WTC11 (cell line): ENCODE measurements around the gene BMPER. TPM values are rescaled to one million over a fixed set of nuclear protein-coding genes. Genes with fewer than 3 reads are reported as not detected.

Experiments used
- ATAC-seq: fragments of 200-7000 bp; cut with Tn5 transposase; 2 replicates; pipeline ENCODE4 v1.10.0; 2021; ENCODE audit warnings: mild to moderate bottlenecking, moderate library complexity
- CTCF ChIA-PET: fragments of 300-600 bp; sonication (Branson Sonifier 250); formaldehyde crosslinking; loops from one replicate; lab custom pipeline; 2021; ENCODE audit warnings: antibody characterized with exemption; lab: Charles Lee
- POLR2A ChIA-PET: fragments of 350-600 bp; sonication (Branson Sonifier 250); formaldehyde crosslinking; loops from one replicate; lab custom pipeline; 2021; ENCODE audit warnings: antibody characterized with exemption; lab: Charles Lee
- DNase-seq: peaks from one replicate; pipeline ENCODE4 v3.0.0; 2021; ENCODE audit warnings: low spot score
- H3K27ac Mint-ChIP-seq: 2 replicates; pipeline ENCODE4 v1.8.0; 2021; ENCODE audit warnings: mixed read lengths
- H3K27me3 Mint-ChIP-seq: 2 replicates; pipeline ENCODE4 v1.8.0; 2021; ENCODE audit warnings: low read depth, mild to moderate bottlenecking, moderate library complexity, mixed read lengths
- H3K36me3 Mint-ChIP-seq: 2 replicates; pipeline ENCODE4 v1.8.0; 2021; ENCODE audit warnings: mixed read lengths
- H3K4me1 Mint-ChIP-seq: 2 replicates; pipeline ENCODE4 v1.8.0; 2022; ENCODE audit warnings: mixed read lengths
- H3K4me3 Mint-ChIP-seq: 2 replicates; pipeline ENCODE4 v1.8.0; 2021; ENCODE audit warnings: mild to moderate bottlenecking, moderate library complexity, mixed read lengths
- H3K9me3 Mint-ChIP-seq: 2 replicates; pipeline ENCODE4 v1.8.0; 2021; ENCODE audit warnings: mixed read lengths
- CBFB ChIP-seq: sonication (generic); formaldehyde crosslinking; IDR thresholded peaks from 2 replicates; pipeline ENCODE4 v1.8.1; 2022; ENCODE audit warnings: mild to moderate bottlenecking, low read depth, missing genetic modification reagents
- FOXJ3 ChIP-seq: sonication (generic); formaldehyde crosslinking; IDR thresholded peaks from 2 replicates; pipeline ENCODE4 v1.9.0; 2021; ENCODE audit warnings: missing genetic modification reagents, mild to moderate bottlenecking, borderline replicate concordance
- HMGA2 ChIP-seq: fragments of 250-450 bp; sonication (Bioruptor Pico); IDR thresholded peaks from 2 replicates; pipeline ENCODE4 v1.4.0; 2021; ENCODE audit warnings: mild to moderate bottlenecking, moderate library complexity
- PRRX2 ChIP-seq: fragments of 250-450 bp; sonication (Bioruptor Pico); IDR thresholded peaks from 2 replicates; pipeline ENCODE4 v1.8.0; 2021; ENCODE audit warnings: mild to moderate bottlenecking
- RELA ChIP-seq: sonication (generic); formaldehyde crosslinking; IDR thresholded peaks from 2 replicates; pipeline ENCODE4 v1.8.1; 2022; ENCODE audit warnings: missing genetic modification reagents, mild to moderate bottlenecking, borderline replicate concordance
- RORB ChIP-seq: fragments of 250-450 bp; sonication (Bioruptor Pico); IDR thresholded peaks from 2 replicates; pipeline ENCODE4 v1.9.0; 2021; ENCODE audit warnings: mild to moderate bottlenecking
- TCF7 ChIP-seq: sonication (generic); formaldehyde crosslinking; IDR thresholded peaks from 2 replicates; pipeline ENCODE4 v1.8.0; 2022; ENCODE audit warnings: mild to moderate bottlenecking, low read depth, missing genetic modification reagents, moderate library complexity
- TEAD1 ChIP-seq: sonication (generic); formaldehyde crosslinking; IDR thresholded peaks from 2 replicates; pipeline ENCODE4 v1.8.0; 2022; ENCODE audit warnings: mild to moderate bottlenecking, missing genetic modification reagents
- ZNF232 ChIP-seq: sonication (generic); formaldehyde crosslinking; IDR thresholded peaks from 2 replicates; pipeline ENCODE4 v1.8.0; 2022; ENCODE audit warnings: mild to moderate bottlenecking, missing genetic modification reagents
- ZNF317 ChIP-seq: sonication (generic); formaldehyde crosslinking; IDR thresholded peaks from 2 replicates; pipeline ENCODE4 v1.8.1; 2023; ENCODE audit warnings: low read depth, mild to moderate bottlenecking, moderate library complexity, missing genetic modification reagents, borderline replicate concordance
- ZNF423 ChIP-seq: fragments of 250-450 bp; sonication (Bioruptor Pico); IDR thresholded peaks from 2 replicates; pipeline ENCODE4 v2.1.2; 2022; ENCODE audit warnings: mild to moderate bottlenecking, moderate library complexity
- total RNA-seq: library from RNA; stranded (reverse); gene quantifications from 3 replicates; pipeline ENCODE4 v1.2.3, GENCODE V29; 2021
- TF ChIP-seq, protein P1 (sequence below): sonication (generic); formaldehyde crosslinking; IDR thresholded peaks from 2 replicates; pipeline ENCODE4 v1.8.1; 2023; ENCODE audit warnings: mild to moderate bottlenecking, missing genetic modification reagents
- TF ChIP-seq, protein P2 (sequence below): sonication (generic); formaldehyde crosslinking; IDR thresholded peaks from 2 replicates; pipeline ENCODE4 v1.8.0; 2022; ENCODE audit warnings: mild to moderate bottlenecking, missing genetic modification reagents
- TF ChIP-seq, protein P3 (sequence below): fragments of 250-450 bp; sonication (Bioruptor Pico); IDR thresholded peaks from 2 replicates; pipeline ENCODE4 v2.1.2; 2022; ENCODE audit warnings: mild to moderate bottlenecking, moderate library complexity
- TF ChIP-seq, protein P4 (sequence below): sonication (generic); formaldehyde crosslinking; IDR thresholded peaks from 2 replicates; pipeline ENCODE4 v1.8.1; 2023; ENCODE audit warnings: mild to moderate bottlenecking, missing genetic modification reagents, borderline replicate concordance
- TF ChIP-seq, protein P5 (sequence below): sonication (generic); formaldehyde crosslinking; IDR thresholded peaks from 2 replicates; pipeline ENCODE4 v1.8.1; 2022; ENCODE audit warnings: mild to moderate bottlenecking, missing genetic modification reagents, moderate library complexity, borderline replicate concordance
- TF ChIP-seq, protein P6 (sequence below): sonication (generic); formaldehyde crosslinking; IDR thresholded peaks from 2 replicates; pipeline ENCODE4 v1.8.0; 2022; ENCODE audit warnings: missing genetic modification reagents

The BMPER gene
- total RNA-seq, 1 experiment from 2014 or later: 1.9 TPM

DNA sequence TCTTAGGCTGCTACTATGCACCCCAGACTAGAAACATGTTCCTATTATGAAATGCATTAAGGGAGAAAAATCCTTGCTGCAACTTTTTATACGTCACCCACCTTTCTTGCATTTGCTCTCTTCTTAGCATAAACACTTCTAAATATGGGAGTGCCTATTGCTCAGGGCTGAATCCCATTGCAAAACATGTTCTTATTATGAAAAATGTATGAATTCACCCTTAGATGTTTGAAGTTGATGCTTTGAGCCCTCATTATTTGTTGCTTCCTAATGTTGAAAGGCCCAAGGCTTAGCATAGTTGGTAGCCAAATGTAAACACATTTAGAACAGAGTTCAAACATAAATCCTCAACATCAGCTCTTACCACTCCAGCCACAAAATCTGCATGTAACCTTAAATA is 52.8 kb downstream of the BMPER start:
- no peaks in the 10 kb centered on the region for H3K27me3 Mint-ChIP-seq
- CTCF ChIA-PET: interaction anchor here (0.8 kb wide), 1 partner anchor 25 kb away, joined by 4 read pairs; no protein-coding TSS in a partner anchor
- POLR2A ChIA-PET: no interaction called here
- TF ChIP-seq TEAD1 (CRISPR knock-in tag): no peak
- TF ChIP-seq PRRX2 (CRISPR knock-in tag): no peak
- TF ChIP-seq, protein P1, sequence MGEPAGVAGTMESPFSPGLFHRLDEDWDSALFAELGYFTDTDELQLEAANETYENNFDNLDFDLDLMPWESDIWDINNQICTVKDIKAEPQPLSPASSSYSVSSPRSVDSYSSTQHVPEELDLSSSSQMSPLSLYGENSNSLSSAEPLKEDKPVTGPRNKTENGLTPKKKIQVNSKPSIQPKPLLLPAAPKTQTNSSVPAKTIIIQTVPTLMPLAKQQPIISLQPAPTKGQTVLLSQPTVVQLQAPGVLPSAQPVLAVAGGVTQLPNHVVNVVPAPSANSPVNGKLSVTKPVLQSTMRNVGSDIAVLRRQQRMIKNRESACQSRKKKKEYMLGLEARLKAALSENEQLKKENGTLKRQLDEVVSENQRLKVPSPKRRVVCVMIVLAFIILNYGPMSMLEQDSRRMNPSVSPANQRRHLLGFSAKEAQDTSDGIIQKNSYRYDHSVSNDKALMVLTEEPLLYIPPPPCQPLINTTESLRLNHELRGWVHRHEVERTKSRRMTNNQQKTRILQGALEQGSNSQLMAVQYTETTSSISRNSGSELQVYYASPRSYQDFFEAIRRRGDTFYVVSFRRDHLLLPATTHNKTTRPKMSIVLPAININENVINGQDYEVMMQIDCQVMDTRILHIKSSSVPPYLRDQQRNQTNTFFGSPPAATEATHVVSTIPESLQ (CRISPR knock-in tag): no peak
- TF ChIP-seq FOXJ3 (CRISPR knock-in tag): no peak
- no peak for TF ChIP-seq ZNF317 (CRISPR knock-in tag)
- TF ChIP-seq, protein P2, sequence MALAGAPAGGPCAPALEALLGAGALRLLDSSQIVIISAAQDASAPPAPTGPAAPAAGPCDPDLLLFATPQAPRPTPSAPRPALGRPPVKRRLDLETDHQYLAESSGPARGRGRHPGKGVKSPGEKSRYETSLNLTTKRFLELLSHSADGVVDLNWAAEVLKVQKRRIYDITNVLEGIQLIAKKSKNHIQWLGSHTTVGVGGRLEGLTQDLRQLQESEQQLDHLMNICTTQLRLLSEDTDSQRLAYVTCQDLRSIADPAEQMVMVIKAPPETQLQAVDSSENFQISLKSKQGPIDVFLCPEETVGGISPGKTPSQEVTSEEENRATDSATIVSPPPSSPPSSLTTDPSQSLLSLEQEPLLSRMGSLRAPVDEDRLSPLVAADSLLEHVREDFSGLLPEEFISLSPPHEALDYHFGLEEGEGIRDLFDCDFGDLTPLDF (CRISPR knock-in tag): no peak
- TF ChIP-seq, protein P3, sequence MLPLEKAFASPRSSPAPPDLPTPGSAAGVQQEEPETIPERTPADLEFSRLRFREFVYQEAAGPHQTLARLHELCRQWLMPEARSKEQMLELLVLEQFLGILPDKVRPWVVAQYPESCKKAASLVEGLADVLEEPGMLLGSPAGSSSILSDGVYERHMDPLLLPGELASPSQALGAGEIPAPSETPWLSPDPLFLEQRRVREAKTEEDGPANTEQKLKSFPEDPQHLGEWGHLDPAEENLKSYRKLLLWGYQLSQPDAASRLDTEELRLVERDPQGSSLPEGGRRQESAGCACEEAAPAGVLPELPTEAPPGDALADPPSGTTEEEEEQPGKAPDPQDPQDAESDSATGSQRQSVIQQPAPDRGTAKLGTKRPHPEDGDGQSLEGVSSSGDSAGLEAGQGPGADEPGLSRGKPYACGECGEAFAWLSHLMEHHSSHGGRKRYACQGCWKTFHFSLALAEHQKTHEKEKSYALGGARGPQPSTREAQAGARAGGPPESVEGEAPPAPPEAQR: no peak
- no peak for TF ChIP-seq TCF7
- no peak for TF ChIP-seq ZNF232 (CRISPR knock-in tag)
- no peak for TF ChIP-seq RORB (CRISPR knock-in tag)
- TF ChIP-seq, protein P4, sequence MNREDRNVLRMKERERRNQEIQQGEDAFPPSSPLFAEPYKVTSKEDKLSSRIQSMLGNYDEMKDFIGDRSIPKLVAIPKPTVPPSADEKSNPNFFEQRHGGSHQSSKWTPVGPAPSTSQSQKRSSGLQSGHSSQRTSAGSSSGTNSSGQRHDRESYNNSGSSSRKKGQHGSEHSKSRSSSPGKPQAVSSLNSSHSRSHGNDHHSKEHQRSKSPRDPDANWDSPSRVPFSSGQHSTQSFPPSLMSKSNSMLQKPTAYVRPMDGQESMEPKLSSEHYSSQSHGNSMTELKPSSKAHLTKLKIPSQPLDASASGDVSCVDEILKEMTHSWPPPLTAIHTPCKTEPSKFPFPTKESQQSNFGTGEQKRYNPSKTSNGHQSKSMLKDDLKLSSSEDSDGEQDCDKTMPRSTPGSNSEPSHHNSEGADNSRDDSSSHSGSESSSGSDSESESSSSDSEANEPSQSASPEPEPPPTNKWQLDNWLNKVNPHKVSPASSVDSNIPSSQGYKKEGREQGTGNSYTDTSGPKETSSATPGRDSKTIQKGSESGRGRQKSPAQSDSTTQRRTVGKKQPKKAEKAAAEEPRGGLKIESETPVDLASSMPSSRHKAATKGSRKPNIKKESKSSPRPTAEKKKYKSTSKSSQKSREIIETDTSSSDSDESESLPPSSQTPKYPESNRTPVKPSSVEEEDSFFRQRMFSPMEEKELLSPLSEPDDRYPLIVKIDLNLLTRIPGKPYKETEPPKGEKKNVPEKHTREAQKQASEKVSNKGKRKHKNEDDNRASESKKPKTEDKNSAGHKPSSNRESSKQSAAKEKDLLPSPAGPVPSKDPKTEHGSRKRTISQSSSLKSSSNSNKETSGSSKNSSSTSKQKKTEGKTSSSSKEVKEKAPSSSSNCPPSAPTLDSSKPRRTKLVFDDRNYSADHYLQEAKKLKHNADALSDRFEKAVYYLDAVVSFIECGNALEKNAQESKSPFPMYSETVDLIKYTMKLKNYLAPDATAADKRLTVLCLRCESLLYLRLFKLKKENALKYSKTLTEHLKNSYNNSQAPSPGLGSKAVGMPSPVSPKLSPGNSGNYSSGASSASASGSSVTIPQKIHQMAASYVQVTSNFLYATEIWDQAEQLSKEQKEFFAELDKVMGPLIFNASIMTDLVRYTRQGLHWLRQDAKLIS (CRISPR knock-in tag): no peak
- TF ChIP-seq CBFB (CRISPR knock-in tag): no peak
- TF ChIP-seq ZNF423 (CRISPR knock-in tag): no peak
- H3K9me3 Mint-ChIP-seq: no peaks in the 10 kb centered on the region
- no peak overlapping the region for H3K4me3 Mint-ChIP-seq
- H3K4me1 Mint-ChIP-seq: no peaks in the 10 kb centered on the region
- H3K27ac Mint-ChIP-seq: no peak overlapping the region
- no peaks in the 10 kb centered on the region for H3K36me3 Mint-ChIP-seq
- no peak for ATAC-seq
- no peak for DNase-seq

DNA sequence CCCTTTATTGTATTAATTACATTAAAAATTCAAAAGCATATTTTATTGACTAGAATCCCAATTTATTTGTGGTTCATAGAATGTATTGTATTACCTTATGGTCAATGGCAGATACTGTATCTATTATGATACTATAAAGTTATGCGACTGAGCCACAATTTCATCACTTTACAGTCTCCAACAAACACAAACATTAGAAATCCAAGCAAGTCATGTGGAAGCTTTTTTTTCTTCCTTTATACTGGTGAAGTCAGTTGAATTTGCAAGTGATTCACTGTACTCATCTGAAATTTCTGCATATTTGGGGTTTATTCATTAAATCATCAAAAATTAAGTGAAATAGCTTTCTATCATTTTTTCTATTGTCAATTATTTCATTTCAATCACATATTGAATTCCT is 54.3 kb downstream of the BMPER start:
- Mint-ChIP-seq H3K4me3 (no peak overlapping the region), H3K27me3 (no peaks in the 10 kb centered on the region), H3K9me3 (no peaks in the 10 kb centered on the region), H3K36me3 (no peaks in the 10 kb centered on the region), H3K4me1 (no peaks in the 10 kb centered on the region), H3K27ac (no peak overlapping the region)
- ATAC-seq (no peak), DNase-seq (no peak)
- POLR2A ChIA-PET: no interaction called here
- CTCF ChIA-PET: no interaction called here
- TF ChIP-seq, protein P5, sequence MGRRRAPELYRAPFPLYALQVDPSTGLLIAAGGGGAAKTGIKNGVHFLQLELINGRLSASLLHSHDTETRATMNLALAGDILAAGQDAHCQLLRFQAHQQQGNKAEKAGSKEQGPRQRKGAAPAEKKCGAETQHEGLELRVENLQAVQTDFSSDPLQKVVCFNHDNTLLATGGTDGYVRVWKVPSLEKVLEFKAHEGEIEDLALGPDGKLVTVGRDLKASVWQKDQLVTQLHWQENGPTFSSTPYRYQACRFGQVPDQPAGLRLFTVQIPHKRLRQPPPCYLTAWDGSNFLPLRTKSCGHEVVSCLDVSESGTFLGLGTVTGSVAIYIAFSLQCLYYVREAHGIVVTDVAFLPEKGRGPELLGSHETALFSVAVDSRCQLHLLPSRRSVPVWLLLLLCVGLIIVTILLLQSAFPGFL (CRISPR knock-in tag): no peak
- TF ChIP-seq HMGA2 (CRISPR knock-in tag) (no peak), RELA (CRISPR knock-in tag) (no peak)
- TF ChIP-seq, protein P2 (CRISPR knock-in tag): no peak
- TF ChIP-seq, protein P6, sequence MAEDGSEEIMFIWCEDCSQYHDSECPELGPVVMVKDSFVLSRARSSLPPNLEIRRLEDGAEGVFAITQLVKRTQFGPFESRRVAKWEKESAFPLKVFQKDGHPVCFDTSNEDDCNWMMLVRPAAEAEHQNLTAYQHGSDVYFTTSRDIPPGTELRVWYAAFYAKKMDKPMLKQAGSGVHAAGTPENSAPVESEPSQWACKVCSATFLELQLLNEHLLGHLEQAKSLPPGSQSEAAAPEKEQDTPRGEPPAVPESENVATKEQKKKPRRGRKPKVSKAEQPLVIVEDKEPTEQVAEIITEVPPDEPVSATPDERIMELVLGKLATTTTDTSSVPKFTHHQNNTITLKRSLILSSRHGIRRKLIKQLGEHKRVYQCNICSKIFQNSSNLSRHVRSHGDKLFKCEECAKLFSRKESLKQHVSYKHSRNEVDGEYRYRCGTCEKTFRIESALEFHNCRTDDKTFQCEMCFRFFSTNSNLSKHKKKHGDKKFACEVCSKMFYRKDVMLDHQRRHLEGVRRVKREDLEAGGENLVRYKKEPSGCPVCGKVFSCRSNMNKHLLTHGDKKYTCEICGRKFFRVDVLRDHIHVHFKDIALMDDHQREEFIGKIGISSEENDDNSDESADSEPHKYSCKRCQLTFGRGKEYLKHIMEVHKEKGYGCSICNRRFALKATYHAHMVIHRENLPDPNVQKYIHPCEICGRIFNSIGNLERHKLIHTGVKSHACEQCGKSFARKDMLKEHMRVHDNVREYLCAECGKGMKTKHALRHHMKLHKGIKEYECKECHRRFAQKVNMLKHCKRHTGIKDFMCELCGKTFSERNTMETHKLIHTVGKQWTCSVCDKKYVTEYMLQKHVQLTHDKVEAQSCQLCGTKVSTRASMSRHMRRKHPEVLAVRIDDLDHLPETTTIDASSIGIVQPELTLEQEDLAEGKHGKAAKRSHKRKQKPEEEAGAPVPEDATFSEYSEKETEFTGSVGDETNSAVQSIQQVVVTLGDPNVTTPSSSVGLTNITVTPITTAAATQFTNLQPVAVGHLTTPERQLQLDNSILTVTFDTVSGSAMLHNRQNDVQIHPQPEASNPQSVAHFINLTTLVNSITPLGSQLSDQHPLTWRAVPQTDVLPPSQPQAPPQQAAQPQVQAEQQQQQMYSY (CRISPR knock-in tag): no peak
